Measurements from ENCODE around the gene STATH.
A peak's percentile ranks its signal among the peaks of the same experiment; 100 is the strongest.
"Not testable (repeated sequence)": the region's sequence is repeated elsewhere in the genome, so short reads cannot be mapped to it uniquely, and the experiment has no call there.

Gene STATH, protein sequence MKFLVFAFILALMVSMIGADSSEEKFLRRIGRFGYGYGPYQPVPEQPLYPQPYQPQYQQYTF

GRCh38 chr4:69995526-69996016 is at the start of gene STATH:
STATH (plus strand) TSS chr4:69995966; CDS start chr4:69998438, 2,472 bp downstream.
- no peak for DNase-seq

DNA sequence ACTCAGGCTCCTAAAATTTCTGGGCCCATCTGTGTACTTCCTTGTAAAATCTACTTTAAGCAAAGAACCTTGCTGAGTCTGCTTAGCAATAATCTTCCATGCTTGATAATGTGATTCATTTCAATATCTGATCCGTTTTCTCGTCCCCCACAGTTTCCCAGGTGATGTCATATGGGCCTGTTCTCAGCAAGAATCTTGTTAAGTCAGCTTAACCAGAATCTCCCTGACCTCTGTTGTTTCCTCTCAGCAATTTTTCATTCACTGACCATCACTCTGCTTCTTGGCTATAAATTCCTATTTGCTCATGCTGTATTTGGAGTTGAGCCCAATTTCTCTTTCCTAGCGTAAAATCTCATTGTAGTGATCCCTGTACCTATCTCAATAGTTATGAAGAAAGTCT is 44.2 kb upstream of the STATH start:
- no peak for DNase-seq

- no peak for DNase-seq
These were observed 38.6 kb upstream of the STATH start for GRCh38 chr4:69957209-69957608.

GRCh38 chr4:69965628-69966027 is 30.1 kb upstream of the STATH start, which contains the start of gene CSN2:
CSN2 (minus strand) TSS chr4:69965728; CDS start chr4:69960995, 4,733 bp downstream.
- no peak for DNase-seq

- DNase-seq = no peak
These were observed 25.7 kb upstream of the STATH start for GRCh38 chr4:69970071-69970470.

- DNase-seq = no peak
These were observed 21.1 kb upstream of the STATH start for GRCh38 chr4:69974631-69975030.

GRCh38 chr4:69977582-69977981 is 18.2 kb upstream of the STATH start:
- DNase-seq = no peak

DNA sequence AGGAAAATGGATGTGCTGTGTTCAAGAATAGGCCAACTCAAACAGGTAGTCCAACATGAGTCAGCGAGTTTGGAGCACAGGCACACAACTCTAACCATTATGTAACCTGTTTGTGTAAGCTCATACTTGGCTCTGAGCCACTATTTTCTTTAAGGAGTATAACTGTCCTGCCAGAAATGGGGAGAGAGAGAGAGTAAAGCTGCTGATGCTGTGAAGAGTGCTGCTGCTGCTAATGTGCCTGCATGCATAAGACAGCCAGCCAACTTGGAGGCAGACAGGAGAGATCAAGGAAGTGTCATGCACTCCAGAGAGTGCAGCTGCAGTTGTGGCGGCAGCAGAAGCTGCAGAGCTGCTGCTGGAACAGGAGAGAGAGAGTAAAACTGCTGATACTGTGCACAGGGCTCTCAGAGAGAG is 11.7 kb upstream of the STATH start:
- DNase-seq = peak; percentile 42

GRCh38 chr4:69986663-69987062 is 9.1 kb upstream of the STATH start:
- no peak for DNase-seq

DNA sequence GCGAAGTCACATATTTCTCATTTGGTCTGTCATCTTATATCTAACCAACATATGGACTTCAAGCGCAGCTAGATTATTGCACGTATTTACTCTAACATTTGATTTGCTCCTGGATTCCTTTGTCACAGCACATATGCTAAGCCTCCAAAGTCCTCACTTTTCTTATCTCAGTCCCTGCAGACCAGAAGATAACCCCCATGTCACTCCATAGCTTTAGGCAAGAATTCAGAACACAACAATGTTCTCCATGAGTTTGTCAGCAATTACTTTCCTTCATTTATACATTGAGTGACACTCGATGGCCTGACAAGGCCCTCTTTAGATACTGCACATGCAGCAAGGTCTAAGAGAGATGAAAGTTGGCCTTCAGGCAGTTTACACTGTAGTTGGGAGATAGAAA is 4.8 kb upstream of the STATH start:
- no peak for DNase-seq

DNA sequence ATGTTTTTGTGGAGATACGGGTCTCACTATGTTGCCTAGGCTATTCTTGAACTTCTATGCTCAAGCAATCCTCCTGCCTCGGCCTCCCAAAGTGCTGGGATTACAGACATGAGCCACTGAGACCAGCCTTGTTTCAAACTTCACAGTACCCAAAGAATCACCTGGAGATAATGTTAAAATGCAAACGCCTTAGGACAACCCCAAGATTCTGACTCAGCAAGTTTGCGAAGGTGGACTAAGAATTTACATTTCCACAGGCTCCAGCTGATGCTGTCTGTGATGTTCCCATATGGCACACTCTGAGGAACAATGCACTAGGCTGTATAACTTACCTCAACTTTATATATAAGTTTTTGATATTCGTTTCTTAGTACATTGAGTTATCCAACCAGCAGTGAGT is 984 bp upstream of the STATH start:
- DNase-seq = no peak

- peak; percentile 6 for DNase-seq
These were observed 3.7 kb downstream of the STATH start for GRCh38 chr4:69999420-69999819.

- no peak for DNase-seq
These were observed 4.9 kb downstream of the STATH start for GRCh38 chr4:70000711-70001110.

DNA sequence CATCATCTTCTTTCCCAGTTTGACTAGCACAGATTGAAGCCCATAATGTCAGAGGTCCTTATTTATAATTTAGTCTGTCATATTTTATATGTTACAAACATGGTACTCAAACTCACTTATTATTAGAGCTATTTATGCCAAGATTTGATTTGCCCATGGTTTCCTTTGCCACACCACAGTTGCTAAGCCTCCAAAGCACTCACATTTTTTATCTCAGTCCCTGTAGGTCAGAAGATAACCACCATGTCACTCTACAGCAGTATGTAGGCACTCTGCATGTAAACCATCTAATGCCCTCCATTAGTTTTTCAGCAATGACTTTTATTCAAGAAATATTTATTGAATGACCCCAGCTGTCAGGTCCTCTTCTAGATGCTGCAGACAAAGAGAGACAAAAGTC is 6.7 kb downstream of the STATH start:
- no peak for DNase-seq

DNA sequence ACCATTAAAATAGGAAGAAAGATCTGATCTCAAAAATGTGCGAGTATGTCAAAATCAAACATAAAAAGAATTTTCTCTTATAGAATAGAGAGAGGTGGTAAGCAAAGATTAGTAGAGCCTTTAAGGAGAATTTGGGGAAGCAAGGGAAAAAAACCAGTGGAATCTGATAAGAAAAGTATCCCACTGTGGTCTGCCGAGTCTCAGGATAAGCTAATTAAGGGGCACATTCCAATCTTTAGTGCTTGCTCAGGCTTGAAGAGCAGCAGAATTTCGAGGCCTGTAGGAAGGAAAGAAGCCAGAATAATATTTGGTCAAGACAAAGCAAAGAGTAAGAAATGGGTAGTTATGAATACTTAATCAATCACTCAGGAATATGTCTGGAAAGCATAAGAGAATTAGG is 13.0 kb downstream of the STATH start:
- DNase-seq = no peak

DNA sequence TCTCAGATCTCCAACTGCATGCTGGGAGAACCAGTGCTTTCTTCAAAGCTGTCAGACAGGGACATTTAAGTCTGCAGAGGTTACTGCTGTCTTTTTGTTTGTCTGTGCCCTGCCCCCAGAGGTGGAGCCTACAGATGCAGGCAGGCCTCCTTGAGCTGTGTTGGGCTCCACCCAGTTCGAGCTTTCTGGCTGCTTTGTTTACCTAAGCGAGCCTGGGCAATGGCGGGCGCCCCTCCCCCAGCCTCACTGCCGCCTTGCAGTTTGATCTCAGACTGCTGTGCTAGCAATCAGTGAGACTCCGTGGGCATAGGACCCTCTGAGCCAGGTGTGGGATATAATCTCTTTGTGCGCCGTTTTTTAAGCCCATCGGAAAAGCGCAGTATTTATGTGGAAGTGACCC is 23.2 kb downstream of the STATH start:
- not testable (repeated sequence) for DNase-seq

- DNase-seq = no peak
These were observed 27.5 kb downstream of the STATH start for GRCh38 chr4:70023218-70023617.

GRCh38 chr4:70027011-70027410 is 31.2 kb downstream of the STATH start:
- no peak for DNase-seq

- DNase-seq = not testable (repeated sequence)
These were observed 32.4 kb downstream of the STATH start, which contains the start of gene HTN3 for GRCh38 chr4:70028159-70028558. HTN3 (plus strand) TSS chr4:70028459; CDS start chr4:70030741, 2,282 bp downstream.

- DNase-seq = not testable (repeated sequence)
These were observed 41.8 kb downstream of the STATH start for GRCh38 chr4:70037559-70037958.

DNA sequence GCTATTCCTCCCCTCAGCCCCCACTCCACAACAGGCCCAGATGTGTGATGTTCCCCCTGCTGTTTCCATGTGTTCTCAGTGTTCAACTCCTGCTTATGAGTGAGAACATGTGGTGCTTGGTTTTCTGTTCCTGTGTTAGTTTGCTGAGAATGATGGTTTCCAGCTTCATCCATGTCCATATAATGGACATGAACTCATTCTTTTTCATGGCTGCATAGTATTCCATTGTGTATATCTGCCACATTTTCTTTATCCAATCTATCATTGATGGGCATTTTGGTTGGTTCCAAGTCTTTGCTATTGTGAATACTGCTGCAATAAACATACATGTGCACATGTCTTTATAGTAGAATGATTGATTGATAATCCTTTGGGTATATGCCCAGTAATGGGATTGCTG is 44.2 kb downstream of the STATH start:
- not testable (repeated sequence) for DNase-seq

DNA sequence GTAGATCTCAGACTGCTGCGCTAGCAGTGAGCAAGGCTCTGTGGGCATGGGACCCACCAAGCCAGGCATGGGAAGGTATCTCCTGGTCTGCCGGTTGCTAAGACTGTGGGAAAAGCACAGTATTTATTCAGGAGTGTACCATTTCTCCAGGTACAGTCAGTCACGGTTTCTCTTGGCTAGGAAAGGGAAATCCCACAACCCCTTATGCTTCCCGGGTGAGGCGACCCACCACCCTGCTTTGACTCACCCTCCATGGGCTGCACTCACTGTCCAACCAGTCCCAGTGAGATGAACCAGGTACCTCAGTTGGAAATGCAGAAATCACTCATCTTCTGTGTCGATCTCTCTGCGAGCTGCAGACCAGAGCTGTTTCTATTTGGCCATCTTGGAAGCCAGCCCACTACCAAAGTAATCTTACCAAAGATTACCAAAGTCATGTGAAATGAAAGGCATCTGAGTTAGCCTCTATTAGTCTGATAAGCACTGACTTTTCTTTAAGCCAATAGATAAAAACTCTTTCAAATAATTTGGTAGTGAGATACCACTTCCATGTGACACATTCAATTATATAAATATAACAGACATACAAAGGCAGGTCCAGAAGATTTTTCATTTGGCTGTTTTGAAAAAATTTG is 46.0 kb downstream of the STATH start:
- DNase-seq = no peak

- not testable (repeated sequence) for DNase-seq
These were observed 54.4 kb downstream of the STATH start, which contains the start of gene HTN1 for GRCh38 chr4:70050138-70050537. HTN1 (plus strand) TSS chr4:70050438; CDS start chr4:70053077, 2,639 bp downstream.
